HepG2 (cell line): Measurements from ENCODE around the gene SEMG1. TPM values are rescaled to one million over a fixed set of nuclear protein-coding genes. Genes with fewer than 3 reads are reported as not detected.

ENCODE experiments used
- ATAC-seq: fragments of 200-7000 bp; cut with Tn5 transposase; 3 replicates; pipeline ENCODE4 v1.9.1; 2020; ENCODE audit warnings: mild to moderate bottlenecking, moderate library complexity
- BruUV-seq: library from RNA; stranded (reverse); fragments of 400-500 nt; replicated peaks from 2 replicates; lab custom pipeline; 2021; lab: Mats Ljungman, UMichigan
- CTCF ChIA-PET: fragments of 300-600 bp; formaldehyde crosslinking; extraction: SDS; loops from one replicate; lab custom pipeline; 2021; ENCODE audit warnings: low total read pairs, inconsistent platforms, low intra/inter-chr PET ratio; lab: Yijun Ruan, JAX
- POLR2A ChIA-PET: fragments of 350-600 bp; sonication (Branson Sonifier 250); formaldehyde crosslinking; loops from one replicate; lab custom pipeline; 2020; ENCODE audit warnings: antibody characterized with exemption, inconsistent platforms; lab: Yijun Ruan, JAX
- DNase-seq: peaks from one replicate; pipeline ENCODE4 v3.0.0-alpha.2; 2015; ENCODE audit warnings: low spot score
- FAIRE-seq: peaks from 3 replicates; lab custom pipeline; 2011; peaks lifted over from hg19 to GRCh38; lab: Jason Lieb, UNC
- H2AFZ ChIP-seq: one replicate; pipeline ENCODE4 v1.6.1; 2011; ENCODE audit warnings: low read length, inconsistent platforms
- H3K27ac ChIP-seq: fragments of 300-600 bp; 3 replicates; pipeline ENCODE4 v1.8.0; 2011; ENCODE audit warnings: mixed run types, mild to moderate bottlenecking, mixed read lengths, low read length, inconsistent platforms; ENCODE audit not compliant: insufficient read depth; ENCODE audit errors: extremely low read length
- H3K27me3 ChIP-seq, 2 experiments: fragments of 200-600 bp in 1 of 2; 2 replicates in 1 of 2; 3 replicates in 1 of 2; pipeline versions ENCODE4 v1.6.0 to v1.8.0; 2011; ENCODE audit warnings: low read length in 2 of 2, mild to moderate bottlenecking in 2 of 2, moderate library complexity in 2 of 2, inconsistent platforms in 1 of 2; ENCODE audit not compliant: insufficient read depth in 2 of 2, control insufficient read depth in 1 of 2
- H3K36me3 ChIP-seq, 2 experiments: fragments of 200-600 bp in 1 of 2; replicated peaks in 1 of 2; 2 replicates in 1 of 2; 3 replicates in 1 of 2; pipeline versions ENCODE4 v1.5.1 to v1.8.0; 2011; ENCODE audit warnings: low read length in 2 of 2, inconsistent platforms in 1 of 2; ENCODE audit not compliant: insufficient read depth in 2 of 2, control insufficient read depth in 1 of 2
- H3K4me1 ChIP-seq: 2 replicates; pipeline ENCODE4 v1.5.1; 2012; ENCODE audit warnings: low read length, inconsistent platforms; ENCODE audit not compliant: insufficient read depth
- H3K4me2 ChIP-seq: 2 replicates; pipeline ENCODE4 v1.6.0; 2011; ENCODE audit warnings: low read depth, low read length, inconsistent platforms
- H3K4me3 ChIP-seq, 3 experiments: fragments of 200-600 bp in 1 of 3; sonication (generic), shearing (Covaris generic) in 1 of 3; replicated peaks in 1 of 3; 2 replicates each; pipeline ENCODE4 v1.5.1; 2011 to 2016; ENCODE audit warnings: low read length in 3 of 3, inconsistent platforms in 2 of 3, low read depth in 2 of 3, mild to moderate bottlenecking in 2 of 3, control low read depth in 1 of 3, mixed read lengths in 1 of 3; ENCODE audit not compliant: insufficient read depth in 1 of 3
- H3K79me2 ChIP-seq: one replicate; pipeline ENCODE4 v1.6.1; 2011; ENCODE audit warnings: low read length, inconsistent platforms; ENCODE audit not compliant: insufficient read depth
- H3K9ac ChIP-seq: 2 replicates; pipeline ENCODE4 v1.6.0; 2011; ENCODE audit warnings: mild to moderate bottlenecking, low read depth, low read length, inconsistent platforms; ENCODE audit not compliant: insufficient read depth
- H3K9me3 ChIP-seq: 2 replicates; pipeline ENCODE4 v1.5.1; 2012; ENCODE audit warnings: mild to moderate bottlenecking, low read length
- H4K20me1 ChIP-seq: 2 replicates; pipeline ENCODE4 v1.6.0; 2011; ENCODE audit warnings: inconsistent platforms, mild to moderate bottlenecking, low read length, moderate library complexity; ENCODE audit not compliant: insufficient read depth
- CENPX ChIP-seq: sonication (generic); formaldehyde crosslinking; IDR thresholded peaks from 2 replicates; pipeline ENCODE4 v1.9.0; 2021; ENCODE audit warnings: mild to moderate bottlenecking, missing genetic modification reagents, moderate library complexity
- HDAC2 ChIP-seq: sonication (generic); formaldehyde crosslinking; IDR thresholded peaks from 2 replicates; pipeline ENCODE4 v1.4.0; 2020; ENCODE audit warnings: missing genetic modification reagents
- HES4 ChIP-seq: sonication (generic); formaldehyde crosslinking; IDR thresholded peaks from 2 replicates; pipeline ENCODE4 v1.9.0; 2021; ENCODE audit warnings: mild to moderate bottlenecking, missing genetic modification reagents, borderline replicate concordance
- MAFF ChIP-seq: IDR thresholded peaks from 2 replicates; pipeline ENCODE4 v1.6.1; 2011; ENCODE audit warnings: low read depth, low read length, improper control_type of control experiment
- MAFK ChIP-seq, 2 experiments: IDR thresholded peaks in 1 of 2; conservative IDR thresholded peaks in 1 of 2; 2 replicates each; pipeline ENCODE4 v1.6.1; 2011; ENCODE audit warnings: improper control_type of control experiment in 2 of 2, low read length in 2 of 2
- NR1H2 ChIP-seq: sonication (generic); formaldehyde crosslinking; IDR thresholded peaks from 2 replicates; pipeline ENCODE4 v1.8.1; 2022; ENCODE audit warnings: low read depth, missing genetic modification reagents, borderline replicate concordance
- PHF20 ChIP-seq: sonication (generic); formaldehyde crosslinking; IDR thresholded peaks from 2 replicates; pipeline ENCODE4 v1.5.0; 2020; ENCODE audit warnings: mild to moderate bottlenecking, missing genetic modification reagents
- REPIN1 ChIP-seq: sonication (generic); formaldehyde crosslinking; IDR thresholded peaks from 2 replicates; pipeline ENCODE4 v1.8.0; 2022; ENCODE audit warnings: missing genetic modification reagents, low read depth, mild to moderate bottlenecking, borderline replicate concordance
- RXRB ChIP-seq: IDR thresholded peaks from 2 replicates; pipeline ENCODE4 v1.6.1; 2016; ENCODE audit warnings: borderline replicate concordance, missing genetic modification reagents, missing compliant biosample characterization
- ZFP41 ChIP-seq: sonication (generic); formaldehyde crosslinking; IDR thresholded peaks from 2 replicates; pipeline ENCODE4 v1.4.0; 2020; ENCODE audit warnings: mild to moderate bottlenecking, missing genetic modification reagents, borderline replicate concordance
- WGBS: methylation state at CpG from one replicate; pipeline ENCODE4 v1.1.6; 2017; ENCODE audit warnings: low lambda C conversion rate; 5-methylcytosine and 5-hydroxymethylcytosine counted together
- in situ Hi-C: cut with HindIII; loops from 2 replicates; pipeline ENCODE4 v1.10.0; 2017; ENCODE audit warnings: low pct_unique_long_range_greater_than_20kb; ENCODE audit not compliant: extremely low pct_ligation_motif_present
- intact Hi-C: fragments of 100-400 bp; cut with micrococcal nuclease; formaldehyde crosslinking; loops from one replicate; pipeline ENCODE4 v1.10.0; 2022; ENCODE audit not compliant: unreplicated experiment
- polyA plus RNA-seq, 8 experiments: library from polyadenylated mRNA; depleted of rRNA in 3 of 8; stranded (reverse) in 7 of 8; unstranded in 1 of 8; fragments of >200 nt; fragmentation: Illumina TruSeq in 4 of 8; extraction: Trizol in 4 of 8; gene quantifications; 2 replicates each; pipeline versions ENCODE4 v1.2.1 to v1.2.3, GENCODE V29; 2011 to 2016; ENCODE audit warnings: low read depth in 4 of 8, missing spikeins in 1 of 8, mixed read lengths in 1 of 8; ENCODE audit not compliant: insufficient read depth in 1 of 8
- total RNA-seq, 5 experiments: library from RNA; depleted of rRNA; stranded (reverse); fragments of >200 nt; fragmentation: Illumina TruSeq; extraction: Trizol; gene quantifications; 2 replicates each; pipeline ENCODE4 v1.2.3, GENCODE V29; 2016; ENCODE audit warnings: low read depth in 1 of 5
- TF ChIP-seq, protein P1 (sequence below): fragments of 450-650 bp; IDR thresholded peaks from 2 replicates; pipeline ENCODE4 v1.6.1; 2017
- TF ChIP-seq, protein P2 (sequence below): sonication (generic); formaldehyde crosslinking; conservative IDR thresholded peaks from 2 replicates; pipeline ENCODE4 v1.4.0; 2020; ENCODE audit warnings: mild to moderate bottlenecking, missing genetic modification reagents, moderate library complexity
- TF ChIP-seq, protein P3 (sequence below): sonication (generic); formaldehyde crosslinking; IDR thresholded peaks from 2 replicates; pipeline ENCODE4 v1.8.1; 2023; ENCODE audit warnings: mild to moderate bottlenecking, inconsistent platforms, moderate library complexity, missing genetic modification reagents, borderline replicate concordance

The SEMG1 gene
- total and polyA plus RNA-seq, 2 of the 13 experiments (the other 11 are each of a cell fraction or from before 2014, with no cell fraction given) = not detected

DNA sequence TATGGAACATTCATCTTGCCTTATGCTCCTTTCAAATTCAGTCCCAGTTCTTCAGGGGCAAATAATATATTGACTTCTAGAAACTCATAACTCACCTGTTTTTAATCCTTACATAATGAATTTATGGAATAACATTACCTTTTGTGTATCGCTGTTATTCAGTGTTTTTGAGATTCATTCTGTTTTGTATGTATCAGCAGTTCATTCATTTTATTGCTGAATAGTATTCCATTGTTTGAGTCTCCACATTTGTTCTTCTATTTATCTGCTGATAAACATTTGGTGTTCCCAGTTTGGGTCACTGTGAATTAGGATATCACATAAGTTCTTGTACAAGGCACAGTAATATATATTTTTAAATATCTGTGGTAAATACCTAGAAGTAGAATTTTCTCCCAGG, 19.5 kb downstream of the SEMG1 start:
- Histone ChIP-seq H3K4me1 (no peaks in the 10 kb centered on the region), H4K20me1 (no peaks in the 10 kb centered on the region), H3K4me2 (no peak overlapping the region), H3K27ac (no peak overlapping the region), H3K36me3 (no peaks in the 10 kb centered on the region), H3K9me3 (no peaks in the 10 kb centered on the region), H3K9ac (no peak overlapping the region), H3K79me2 (no peaks in the 10 kb centered on the region), H3K4me3 (no peak overlapping the region), H2AFZ (no peak overlapping the region), H3K27me3 (peaks cover 2 to 10% of the 10 kb centered on the region in 2 experiments; a peak in 4 of 5 replicates)
- ATAC-seq = no peak
- intact Hi-C loops = no loop called here
- TF ChIP-seq, protein P1, sequence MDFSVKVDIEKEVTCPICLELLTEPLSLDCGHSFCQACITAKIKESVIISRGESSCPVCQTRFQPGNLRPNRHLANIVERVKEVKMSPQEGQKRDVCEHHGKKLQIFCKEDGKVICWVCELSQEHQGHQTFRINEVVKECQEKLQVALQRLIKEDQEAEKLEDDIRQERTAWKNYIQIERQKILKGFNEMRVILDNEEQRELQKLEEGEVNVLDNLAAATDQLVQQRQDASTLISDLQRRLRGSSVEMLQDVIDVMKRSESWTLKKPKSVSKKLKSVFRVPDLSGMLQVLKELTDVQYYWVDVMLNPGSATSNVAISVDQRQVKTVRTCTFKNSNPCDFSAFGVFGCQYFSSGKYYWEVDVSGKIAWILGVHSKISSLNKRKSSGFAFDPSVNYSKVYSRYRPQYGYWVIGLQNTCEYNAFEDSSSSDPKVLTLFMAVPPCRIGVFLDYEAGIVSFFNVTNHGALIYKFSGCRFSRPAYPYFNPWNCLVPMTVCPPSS = no peak
- TF ChIP-seq CENPX = no peak
- no peak for TF ChIP-seq NR1H2 (CRISPR knock-in tag)
- no peak for TF ChIP-seq HDAC2 (CRISPR knock-in tag)
- no peak for TF ChIP-seq RXRB (CRISPR knock-in tag)
- TF ChIP-seq PHF20 (CRISPR knock-in tag) = no peak
- no peak for TF ChIP-seq HES4 (CRISPR knock-in tag)
- peak in 1 of 2 experiments; percentile 69; a peak in 2 of 4 replicates for TF ChIP-seq MAFK (conservative IDR thresholded peaks at IDR 0.05 in 1 of 2, IDR thresholded peaks at IDR 0.05 in 1 of 2; ENCODE audit: low read length in 2 of 2)
- no peak for TF ChIP-seq ZFP41
- peak; percentile 55; the same call in 1 of the 2 replicates for TF ChIP-seq MAFF
- TF ChIP-seq, protein P2, sequence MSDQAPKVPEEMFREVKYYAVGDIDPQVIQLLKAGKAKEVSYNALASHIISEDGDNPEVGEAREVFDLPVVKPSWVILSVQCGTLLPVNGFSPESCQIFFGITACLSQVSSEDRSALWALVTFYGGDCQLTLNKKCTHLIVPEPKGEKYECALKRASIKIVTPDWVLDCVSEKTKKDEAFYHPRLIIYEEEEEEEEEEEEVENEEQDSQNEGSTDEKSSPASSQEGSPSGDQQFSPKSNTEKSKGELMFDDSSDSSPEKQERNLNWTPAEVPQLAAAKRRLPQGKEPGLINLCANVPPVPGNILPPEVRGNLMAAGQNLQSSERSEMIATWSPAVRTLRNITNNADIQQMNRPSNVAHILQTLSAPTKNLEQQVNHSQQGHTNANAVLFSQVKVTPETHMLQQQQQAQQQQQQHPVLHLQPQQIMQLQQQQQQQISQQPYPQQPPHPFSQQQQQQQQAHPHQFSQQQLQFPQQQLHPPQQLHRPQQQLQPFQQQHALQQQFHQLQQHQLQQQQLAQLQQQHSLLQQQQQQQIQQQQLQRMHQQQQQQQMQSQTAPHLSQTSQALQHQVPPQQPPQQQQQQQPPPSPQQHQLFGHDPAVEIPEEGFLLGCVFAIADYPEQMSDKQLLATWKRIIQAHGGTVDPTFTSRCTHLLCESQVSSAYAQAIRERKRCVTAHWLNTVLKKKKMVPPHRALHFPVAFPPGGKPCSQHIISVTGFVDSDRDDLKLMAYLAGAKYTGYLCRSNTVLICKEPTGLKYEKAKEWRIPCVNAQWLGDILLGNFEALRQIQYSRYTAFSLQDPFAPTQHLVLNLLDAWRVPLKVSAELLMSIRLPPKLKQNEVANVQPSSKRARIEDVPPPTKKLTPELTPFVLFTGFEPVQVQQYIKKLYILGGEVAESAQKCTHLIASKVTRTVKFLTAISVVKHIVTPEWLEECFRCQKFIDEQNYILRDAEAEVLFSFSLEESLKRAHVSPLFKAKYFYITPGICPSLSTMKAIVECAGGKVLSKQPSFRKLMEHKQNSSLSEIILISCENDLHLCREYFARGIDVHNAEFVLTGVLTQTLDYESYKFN (CRISPR knock-in tag) = no peak
- TF ChIP-seq, protein P3, sequence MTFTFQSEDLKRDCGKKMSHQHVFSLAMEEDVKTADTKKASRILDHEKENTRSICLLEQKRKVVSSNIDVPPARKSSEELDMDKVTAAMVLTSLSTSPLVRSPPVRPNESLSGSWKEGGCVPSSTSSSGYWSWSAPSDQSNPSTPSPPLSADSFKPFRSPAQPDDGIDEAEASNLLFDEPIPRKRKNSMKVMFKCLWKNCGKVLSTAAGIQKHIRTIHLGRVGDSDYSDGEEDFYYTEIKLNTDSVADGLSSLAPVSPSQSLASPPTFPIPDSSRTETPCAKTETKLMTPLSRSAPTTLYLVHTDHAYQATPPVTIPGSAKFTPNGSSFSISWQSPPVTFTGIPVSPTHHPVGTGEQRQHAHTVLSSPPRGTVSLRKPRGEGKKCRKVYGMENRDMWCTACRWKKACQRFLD (CRISPR knock-in tag) = no peak
- no peak for TF ChIP-seq REPIN1 (CRISPR knock-in tag)
- FAIRE-seq = no peak
- no peak for DNase-seq
- 0% methylated on average over 1 of the region's 1 CpG for WGBS
- POLR2A ChIA-PET = no interaction called here
- CTCF ChIA-PET = no interaction called here
- in situ Hi-C loops = no loop called here
- no TSS peak for BruUV-seq
